ENCODE results near the gene FAM114A2.

- no peak for TF ChIP-seq POLR2A (IDR thresholded peaks at IDR 0.05; ENCODE audit: low read depth, low read length)
- no peak for TF ChIP-seq TAF1 (IDR thresholded peaks at IDR 0.05; ENCODE audit: borderline replicate concordance, low read depth, low read length)
- TF ChIP-seq POLR2AphosphoS5 (IDR thresholded peaks at IDR 0.05; ENCODE audit: low read depth, low read length), result no peak
Measured at GRCh38 chr5:154015071-154015693, 23.5 kb downstream of the FAM114A2 start.

Measured in GM12892 (cell line).